CD14-positive monocyte (primary cell): ENCODE data around the gene HAO2. TPM values are rescaled to one million over a fixed set of nuclear protein-coding genes. Genes with fewer than 3 reads are reported as not detected.

Source experiments
- DNase-seq, 3 donors: peaks; one replicate each; pipeline ENCODE4 v3.0.0-alpha.2; 2011 to 2022
- H2AFZ ChIP-seq: 2 replicates; pipeline ENCODE4 v1.6.0; 2012; ENCODE audit warnings: mild to moderate bottlenecking, low read depth, low read length, inconsistent platforms; ENCODE audit not compliant: insufficient read depth, poor library complexity, severe bottlenecking
- H3K27ac ChIP-seq, 2 donors: 1 replicate in 1 of 2; 2 replicates in 1 of 2; pipeline ENCODE4 v1.5.1; 2012 to 2013; ENCODE audit warnings: low read length in 2 of 2, control low read depth in 1 of 2, inconsistent platforms in 1 of 2, low read depth in 1 of 2, mild to moderate bottlenecking in 1 of 2
- H3K27me3 ChIP-seq, 2 donors: one replicate each; pipeline versions ENCODE4 v1.6.0 to v1.6.1; 2011 to 2013; ENCODE audit warnings: low read length in 2 of 2; ENCODE audit not compliant: control insufficient read depth in 2 of 2, insufficient read depth in 2 of 2
- H3K36me3 ChIP-seq, 2 donors: replicated peaks in 1 of 2; 1 replicate in 1 of 2; 2 replicates in 1 of 2; pipeline versions ENCODE4 v1.5.1 to v1.6.1; 2012 to 2013; ENCODE audit warnings: low read length in 2 of 2, control low read depth in 1 of 2, inconsistent platforms in 1 of 2, mild to moderate bottlenecking in 1 of 2; ENCODE audit not compliant: insufficient read depth in 2 of 2, control insufficient read depth in 1 of 2
- H3K4me1 ChIP-seq, 2 donors: 1 replicate in 1 of 2; 2 replicates in 1 of 2; pipeline versions ENCODE4 v1.5.1 to v1.6.1; 2012 to 2013; ENCODE audit warnings: low read length in 2 of 2, control low read depth in 1 of 2, inconsistent platforms in 1 of 2, mild to moderate bottlenecking in 1 of 2, moderate library complexity in 1 of 2; ENCODE audit not compliant: insufficient read depth in 2 of 2, control insufficient read depth in 1 of 2
- H3K4me2 ChIP-seq: replicated peaks from 2 replicates; pipeline ENCODE3; 2012; ENCODE audit warnings: low read length, moderate library complexity, mild to moderate bottlenecking; ENCODE audit not compliant: poor library complexity, severe bottlenecking; ENCODE audit errors: extremely low read depth
- H3K4me3 ChIP-seq, 3 experiments: fragments of 200-600 bp in 1 of 3; sonication (generic) in 1 of 3; replicated peaks in 1 of 3; 1 replicate in 2 of 3; 2 replicates in 1 of 3; pipeline ENCODE4 v1.5.1; 2011 to 2013; ENCODE audit warnings: low read length in 3 of 3, mild to moderate bottlenecking in 3 of 3, control low read depth in 2 of 3, low read depth in 2 of 3, inconsistent platforms in 1 of 3, moderate library complexity in 1 of 3
- H3K79me2 ChIP-seq: 2 replicates; pipeline ENCODE4 v1.6.0; 2012; ENCODE audit warnings: mild to moderate bottlenecking, control low read depth, inconsistent platforms, low read length, moderate library complexity; ENCODE audit not compliant: insufficient read depth
- H3K9ac ChIP-seq: 2 replicates; pipeline ENCODE4 v1.6.0; 2017; ENCODE audit warnings: low read length, mild to moderate bottlenecking; ENCODE audit not compliant: insufficient read depth, poor library complexity, severe bottlenecking
- H3K9me3 ChIP-seq, 2 donors: replicated peaks in 1 of 2; 1 replicate in 1 of 2; 2 replicates in 1 of 2; pipeline versions ENCODE4 v1.5.1 to v1.6.1; 2012 to 2013; ENCODE audit warnings: low read length in 2 of 2, control low read depth in 1 of 2; ENCODE audit not compliant: control insufficient read depth in 1 of 2, insufficient read depth in 1 of 2
- H4K20me1 ChIP-seq: 2 replicates; pipeline ENCODE4 v1.6.0; 2012; ENCODE audit warnings: mild to moderate bottlenecking, low read length, control low read depth, moderate library complexity; ENCODE audit not compliant: insufficient read depth
- H3K27ac Mint-ChIP-seq, 7 donors: one replicate each; pipeline ENCODE4 v1.8.0; 2020; ENCODE audit warnings: mild to moderate bottlenecking in 7 of 7, mixed read lengths in 7 of 7, moderate library complexity in 6 of 7, inconsistent platforms in 2 of 7
- H3K27me3 Mint-ChIP-seq, 3 donors: one replicate each; pipeline ENCODE4 v1.8.0; 2021 to 2022; ENCODE audit warnings: low read depth in 3 of 3, mild to moderate bottlenecking in 3 of 3, mixed read lengths in 3 of 3, moderate library complexity in 3 of 3, inconsistent platforms in 1 of 3
- H3K36me3 Mint-ChIP-seq, 2 donors: one replicate each; pipeline ENCODE4 v1.8.0; 2020; ENCODE audit warnings: mixed read lengths in 2 of 2, inconsistent platforms in 1 of 2, mild to moderate bottlenecking in 1 of 2
- H3K4me1 Mint-ChIP-seq: one replicate; pipeline ENCODE4 v1.8.0; 2020; ENCODE audit warnings: mild to moderate bottlenecking, mixed read lengths
- H3K4me3 Mint-ChIP-seq, 2 donors: one replicate each; pipeline ENCODE4 v1.8.0; 2020; ENCODE audit warnings: mild to moderate bottlenecking in 2 of 2, mixed read lengths in 2 of 2, moderate library complexity in 1 of 2
- H3K9me3 Mint-ChIP-seq, 7 donors: one replicate each; pipeline ENCODE4 v1.8.0; 2020 to 2022; ENCODE audit warnings: mixed read lengths in 7 of 7, mild to moderate bottlenecking in 6 of 7, moderate library complexity in 6 of 7, inconsistent platforms in 2 of 7
- CTCF ChIP-seq: fragments of 200-600 bp; IDR thresholded peaks from one replicate; pipeline ENCODE4 v1.8.0; 2022; ENCODE audit warnings: antibody characterized with exemption, mild to moderate bottlenecking
- WGBS: methylation state at CpG from one replicate; pipeline ENCODE4 v1.1.5; 2013; ENCODE audit warnings: missing lambda C conversion rate; ENCODE audit not compliant: insufficient coverage; 5-methylcytosine and 5-hydroxymethylcytosine counted together
- intact Hi-C, 2 donors: fragments of 100-400 bp; cut with micrococcal nuclease; formaldehyde crosslinking; loops; one replicate each; pipeline versions ENCODE4 v1.15.0 to v1.15.1; 2023
- polyA plus RNA-seq, 3 donors: library from polyadenylated mRNA; depleted of rRNA in 1 of 3; unstranded in 2 of 3; stranded (reverse) in 1 of 3; fragments of 300-500 nt in 2 of 3; fragments of >200 nt in 1 of 3; fragmentation: Illumina TruSeq in 2 of 3; gene quantifications; 1 replicate in 2 of 3; 2 replicates in 1 of 3; pipeline ENCODE4 v1.2.3, GENCODE V29; 2012 to 2021

The HAO2 gene
- polyA plus RNA-seq, 3 donors: not detected

- Histone ChIP-seq H3K79me2 (no peaks in the 10 kb centered on the region), H2AFZ (no peak overlapping the region), H3K27me3 (no peaks in the 10 kb centered on the region), H3K4me1 (no peaks in the 10 kb centered on the region), H3K9ac (no peak overlapping the region), H3K36me3 (no peaks in the 10 kb centered on the region), H4K20me1 (no peaks in the 10 kb centered on the region), H3K4me2 (no peak overlapping the region), H3K4me3 (no peak overlapping the region), H3K9me3 (no peaks in the 10 kb centered on the region), H3K27ac (no peak overlapping the region)
- Mint-ChIP-seq H3K4me3 (no peak overlapping the region), H3K27ac (no peak overlapping the region), H3K4me1 (no peaks in the 10 kb centered on the region), H3K36me3 (no peaks in the 10 kb centered on the region), H3K27me3 (peaks cover 3 to 10% (median 4%) of the 10 kb centered on the region in 3 donors), H3K9me3 (peaks cover 0 to 4% (median 0%) of the 10 kb centered on the region in 7 donors)
- TF ChIP-seq CTCF: no peak
- WGBS: 4% methylated on average over 5 of the region's 6 CpGs
- DNase-seq: no peak
- intact Hi-C loops: no loop called here
Observed at GRCh38 chr1:119372503-119373086, 4.0 kb downstream of the HAO2 start.

- Mint-ChIP-seq H3K4me1 (no peaks in the 10 kb centered on the region), H3K27me3 (peaks cover 3 to 10% (median 4%) of the 10 kb centered on the region in 3 donors), H3K27ac (no peak overlapping the region), H3K4me3 (no peak overlapping the region), H3K9me3 (peaks cover 0 to 4% (median 0%) of the 10 kb centered on the region in 7 donors), H3K36me3 (no peaks in the 10 kb centered on the region)
- no peak overlapping the region for H3K9ac ChIP-seq
- H3K27ac ChIP-seq: no peak overlapping the region
- no peak for TF ChIP-seq CTCF
- H3K79me2 ChIP-seq: no peaks in the 10 kb centered on the region
- no peaks in the 10 kb centered on the region for H4K20me1 ChIP-seq
- WGBS: no CpG with 5 or more reads among the region's 2 CpGs
- intact Hi-C loops: no loop called here
- H3K9me3 ChIP-seq: no peaks in the 10 kb centered on the region
- H3K4me1 ChIP-seq: no peaks in the 10 kb centered on the region
- no peaks in the 10 kb centered on the region for H3K36me3 ChIP-seq
- no peak overlapping the region for H3K4me2 ChIP-seq
- no peak overlapping the region for H3K4me3 ChIP-seq
- no peak for DNase-seq
- H2AFZ ChIP-seq: no peak overlapping the region
- no peaks in the 10 kb centered on the region for H3K27me3 ChIP-seq
Observed at GRCh38 chr1:119373465-119373864, 4.9 kb downstream of the HAO2 start.
